Tibial nerve (tissue), 4 donors: Measurements from ENCODE around the gene RBFOX1.

Source experiments
- CTCF ChIP-seq, 5 experiments: fragments of 200-600 bp in 3 of 5; fragments of 450-650 bp in 2 of 5; sonication (generic) in 3 of 5; IDR thresholded peaks; one replicate each; pipeline ENCODE4 v1.5.1; 2016 to 2019; ENCODE audit warnings: antibody characterized with exemption in 5 of 5, mild to moderate bottlenecking in 3 of 5, moderate library complexity in 2 of 5
- EP300 ChIP-seq, 2 donors: sonication (generic); formaldehyde crosslinking; IDR thresholded peaks; one replicate each; pipeline ENCODE4 v1.6.1; 2017; ENCODE audit warnings: antibody characterized with exemption in 2 of 2, mild to moderate bottlenecking in 1 of 2
- POLR2A ChIP-seq, 2 donors: fragments of 450-650 bp; IDR thresholded peaks; one replicate each; pipeline ENCODE4 v1.6.1; 2017; ENCODE audit warnings: antibody characterized with exemption in 2 of 2, mild to moderate bottlenecking in 2 of 2, moderate library complexity in 2 of 2

- TF ChIP-seq POLR2A (IDR thresholded peaks at IDR 0.05) (no peak), CTCF (IDR thresholded peaks at IDR 0.05) (no peak), EP300 (IDR thresholded peaks at IDR 0.05) (no peak)
Observed at GRCh38 chr16:7577588-7577987, 244.9 kb downstream of the RBFOX1 start.
